DMS 273 (cell line): ENCODE data around the gene HOMER2.

Source experiments
- DNase-seq: peaks from one replicate; lab custom pipeline; 2025; ENCODE audit not compliant: unreplicated experiment; lab: John Stamatoyannopoulos, UW

Gene HOMER2

GRCh38 chr15:82803793-82804574 lies 148.5 kb downstream of the HOMER2 start:
- no peak for DNase-seq

GRCh38 chr15:82802497-82802896 lies 150.0 kb downstream of the HOMER2 start:
- DNase-seq = no peak

DNA sequence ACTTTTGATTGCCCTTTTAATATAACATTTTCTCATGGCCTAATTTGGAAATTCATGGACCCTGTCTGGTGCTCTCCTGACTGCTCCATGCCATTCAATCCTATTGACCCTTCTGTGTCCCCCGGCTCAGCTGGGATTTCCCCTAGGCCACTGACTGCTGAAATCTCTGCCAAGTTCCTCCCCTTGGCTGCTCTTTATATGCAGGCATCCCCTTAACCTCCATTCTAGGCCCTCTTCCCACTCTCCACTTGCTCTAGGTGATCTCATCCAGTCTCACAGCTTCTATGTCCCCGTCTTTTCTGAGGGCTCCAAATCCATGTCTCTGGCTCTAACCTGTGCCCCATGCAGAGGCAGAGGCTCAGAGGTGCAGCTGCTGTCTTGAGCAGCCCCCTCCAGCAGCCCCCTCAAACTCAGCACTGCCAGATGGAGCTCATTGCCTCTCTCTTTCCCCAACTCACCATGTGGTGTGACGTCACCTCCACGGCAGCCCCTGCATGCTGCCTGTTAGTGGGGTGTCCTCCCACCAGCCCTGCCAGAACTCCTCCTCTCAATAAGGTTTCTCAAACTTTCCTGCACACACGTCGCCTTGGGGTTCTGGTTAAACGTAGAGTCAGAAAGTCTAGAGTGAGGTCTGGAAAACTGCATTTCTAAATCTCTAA lies 153.2 kb downstream of the HOMER2 start:
- DNase-seq = peak; percentile 6
